COLO668 (cell line): ENCODE measurements around the gene ELF1.
"Not testable (repeated sequence)": the region's sequence is repeated elsewhere in the genome, so short reads cannot be mapped to it uniquely, and the experiment has no call there.

ENCODE experiments used
- DNase-seq: peaks from one replicate; lab custom pipeline; 2025; ENCODE audit not compliant: unreplicated experiment; lab: John Stamatoyannopoulos, UW

ELF1 gene

DNA sequence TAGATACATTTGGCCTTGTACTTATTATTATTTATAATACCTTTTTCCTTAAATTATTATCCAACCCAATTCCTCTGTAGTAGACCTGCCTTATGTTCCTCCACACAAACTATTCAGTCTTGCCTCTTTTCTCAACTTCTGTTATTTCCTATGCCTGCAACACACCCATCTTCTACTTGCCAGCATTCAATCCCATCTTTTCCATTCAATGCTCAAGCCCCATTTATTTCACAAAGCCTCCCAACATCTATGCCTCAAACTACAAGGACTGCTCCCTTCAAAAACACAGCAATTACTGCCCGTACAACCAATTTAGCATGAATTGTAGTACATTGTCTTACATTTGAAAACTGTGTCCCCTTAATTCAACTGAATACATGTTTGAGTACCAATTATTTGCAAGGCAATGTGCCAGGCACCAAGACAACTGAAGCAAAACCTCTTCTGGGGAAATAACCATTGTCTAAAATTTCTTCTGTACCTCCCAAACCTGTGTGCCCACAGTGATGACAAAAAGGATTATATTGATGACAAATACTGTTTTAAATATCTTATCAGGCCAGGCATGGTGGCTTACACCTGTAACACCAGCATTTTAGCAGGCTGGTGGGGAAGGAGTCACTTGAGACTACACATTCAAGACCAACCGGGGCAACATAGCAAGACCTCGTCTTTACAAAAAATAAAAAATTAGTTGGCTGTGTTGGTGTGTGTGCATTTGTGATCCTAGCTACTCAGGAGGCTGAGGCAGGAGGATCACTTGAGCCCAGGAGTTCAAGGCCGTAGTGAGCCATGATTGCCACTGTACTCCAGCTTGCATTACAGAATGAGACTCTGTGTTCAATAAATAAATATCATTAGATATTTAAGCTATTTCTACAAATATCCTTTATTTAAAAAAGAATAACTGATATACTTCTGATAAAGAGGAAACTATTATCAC is 35.1 kb downstream of the ELF1 start:
- no peak for DNase-seq

DNA sequence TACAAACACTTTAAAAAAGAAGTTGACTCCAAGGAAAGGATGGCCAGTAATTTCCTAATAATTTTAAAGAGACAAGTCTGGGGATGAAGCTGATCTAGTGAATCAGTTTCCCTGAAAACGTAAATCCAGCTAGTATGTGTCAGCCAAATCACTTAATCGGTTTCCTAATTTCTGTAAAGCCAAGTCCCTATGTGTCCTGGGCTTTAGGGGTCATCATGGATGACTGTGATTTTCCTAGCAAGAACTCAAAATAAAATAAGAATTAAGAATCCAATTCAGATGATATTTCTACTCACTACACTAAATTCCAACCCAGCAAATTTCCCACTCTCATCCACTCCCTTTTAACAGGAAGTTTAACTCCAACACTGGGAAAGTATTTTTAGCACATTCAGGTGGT is 35.9 kb downstream of the ELF1 start:
- DNase-seq: no peak

DNA sequence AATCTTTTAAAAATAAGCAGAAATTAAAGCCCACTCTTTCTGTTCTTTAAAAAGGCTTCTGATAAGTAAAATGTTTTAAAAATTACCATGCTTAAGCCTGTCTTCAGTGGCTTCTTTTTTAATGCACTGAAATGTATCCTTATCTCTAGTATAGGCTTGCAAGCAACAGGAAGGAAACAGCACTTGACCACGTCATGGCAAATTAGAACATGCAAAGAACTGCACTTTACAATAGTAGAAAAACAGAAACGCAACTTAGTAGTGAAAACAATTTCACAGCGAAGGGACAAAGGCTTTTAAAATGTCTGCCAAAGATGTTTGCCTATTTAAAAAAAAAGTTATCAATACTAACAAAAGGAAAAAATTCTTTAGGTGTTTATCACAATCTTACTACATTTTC is 36.3 kb downstream of the ELF1 start:
- no peak for DNase-seq

DNA sequence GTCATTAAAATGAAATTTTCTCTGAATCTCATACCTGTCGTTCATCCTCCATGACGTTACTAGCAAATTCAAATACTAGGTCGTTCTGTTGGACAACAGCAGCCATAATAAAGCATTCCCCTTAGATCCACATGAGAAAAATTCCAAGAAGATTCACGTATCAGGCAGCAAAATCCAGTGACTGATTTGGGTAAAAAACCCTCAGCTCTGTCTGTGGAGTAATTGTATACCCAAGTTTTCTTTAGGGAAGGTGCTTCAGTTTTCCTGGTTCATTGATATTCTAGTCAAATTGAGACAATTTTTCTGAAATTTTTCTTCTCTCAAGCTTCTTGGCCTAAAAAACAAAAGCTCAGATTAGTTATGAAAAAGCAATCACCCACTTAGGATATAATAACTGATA is 37.2 kb downstream of the ELF1 start:
- DNase-seq: no peak

DNA sequence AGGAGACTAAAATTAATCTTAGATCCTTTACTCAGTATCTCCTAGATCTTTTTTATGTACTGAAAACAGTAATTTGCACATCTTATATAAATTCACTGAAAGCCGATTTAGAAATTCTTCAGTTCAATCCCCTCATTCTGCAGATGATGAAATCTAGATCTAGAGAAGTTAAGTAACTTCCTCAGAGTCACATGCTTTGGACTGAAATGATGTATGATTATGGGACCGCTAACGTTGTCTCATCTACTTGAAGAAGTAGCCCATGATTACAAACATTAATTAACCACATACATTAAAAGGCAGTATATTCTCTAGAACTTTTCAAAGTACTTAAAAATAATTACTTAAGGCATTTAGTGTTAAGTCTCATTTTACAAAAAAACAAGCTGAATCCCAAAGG is 37.8 kb downstream of the ELF1 start:
- DNase-seq: no peak

DNA sequence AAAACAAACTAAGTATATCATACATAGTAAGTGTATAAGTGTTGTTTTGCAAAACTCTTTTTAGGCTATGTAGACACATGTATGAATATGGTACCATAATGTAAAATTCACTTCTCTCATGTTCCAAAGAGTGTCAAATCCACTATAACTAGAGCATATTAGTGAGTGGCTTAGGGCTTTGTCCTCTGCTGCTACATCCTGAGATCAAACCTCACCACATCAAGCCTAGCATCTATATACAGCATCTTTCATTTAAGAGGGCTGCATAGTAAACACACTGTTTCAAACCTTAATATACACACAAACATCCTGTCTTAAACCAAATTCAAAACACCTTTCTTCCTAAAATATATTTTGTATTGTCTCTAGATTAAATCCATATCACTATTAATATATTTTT is 38.7 kb downstream of the ELF1 start:
- DNase-seq: no peak

DNA sequence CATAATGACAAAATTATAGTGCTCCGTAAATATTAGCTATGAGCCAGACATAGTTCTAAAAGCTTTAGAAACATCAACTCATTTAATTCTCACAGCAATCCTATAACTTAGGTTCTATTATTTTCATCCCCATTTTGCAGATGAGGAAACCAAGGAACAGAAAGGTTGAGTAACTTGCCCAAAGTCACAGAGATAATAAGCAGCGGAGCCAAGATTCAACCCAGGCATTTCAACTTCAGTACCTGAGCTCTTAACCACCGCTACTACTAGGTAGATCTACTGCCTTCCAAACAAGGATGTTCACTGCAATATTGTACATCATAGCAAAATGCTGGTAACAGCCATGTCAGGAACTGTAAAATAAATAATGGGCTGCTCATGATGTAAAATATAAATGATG is 39.9 kb downstream of the ELF1 start:
- no peak for DNase-seq

DNA sequence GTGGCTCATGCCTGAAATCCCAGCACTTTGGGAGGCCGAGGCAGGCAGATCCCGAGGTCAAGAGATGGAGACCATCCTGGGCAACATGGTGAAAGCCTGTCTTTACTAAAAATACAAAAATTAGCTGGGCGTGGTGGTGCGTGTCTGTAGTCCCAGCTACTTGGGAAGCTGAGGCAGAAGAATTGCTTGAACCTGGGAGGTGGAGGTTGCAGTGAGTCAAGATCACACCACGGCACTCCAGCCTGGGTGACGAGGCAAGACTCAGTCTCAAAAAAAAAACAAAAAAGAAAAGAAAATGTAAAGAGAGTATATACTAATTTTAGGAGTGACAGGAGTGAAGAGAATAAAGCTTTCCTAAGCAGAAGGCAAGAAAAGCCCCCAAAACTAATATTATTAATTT is 41.0 kb downstream of the ELF1 start:
- DNase-seq: not testable (repeated sequence)

DNA sequence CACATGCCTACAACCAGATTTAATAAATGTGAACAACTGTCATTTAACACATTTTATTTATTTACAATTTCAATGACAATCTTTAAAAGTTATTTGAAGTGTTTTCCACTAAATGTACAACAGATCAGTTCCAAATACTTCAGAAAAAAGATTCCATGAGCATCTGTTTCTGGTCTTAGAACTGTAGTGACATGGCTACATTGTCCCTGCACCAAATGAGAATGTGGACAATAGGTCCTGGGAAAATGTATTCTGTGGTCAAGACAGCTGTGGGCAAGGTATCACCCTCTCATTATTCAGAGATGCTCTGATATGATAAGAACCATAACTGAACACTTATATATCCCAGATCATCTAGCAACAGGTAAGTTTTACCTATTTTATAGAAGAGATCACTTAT is 43.7 kb downstream of the ELF1 start:
- DNase-seq: no peak

DNA sequence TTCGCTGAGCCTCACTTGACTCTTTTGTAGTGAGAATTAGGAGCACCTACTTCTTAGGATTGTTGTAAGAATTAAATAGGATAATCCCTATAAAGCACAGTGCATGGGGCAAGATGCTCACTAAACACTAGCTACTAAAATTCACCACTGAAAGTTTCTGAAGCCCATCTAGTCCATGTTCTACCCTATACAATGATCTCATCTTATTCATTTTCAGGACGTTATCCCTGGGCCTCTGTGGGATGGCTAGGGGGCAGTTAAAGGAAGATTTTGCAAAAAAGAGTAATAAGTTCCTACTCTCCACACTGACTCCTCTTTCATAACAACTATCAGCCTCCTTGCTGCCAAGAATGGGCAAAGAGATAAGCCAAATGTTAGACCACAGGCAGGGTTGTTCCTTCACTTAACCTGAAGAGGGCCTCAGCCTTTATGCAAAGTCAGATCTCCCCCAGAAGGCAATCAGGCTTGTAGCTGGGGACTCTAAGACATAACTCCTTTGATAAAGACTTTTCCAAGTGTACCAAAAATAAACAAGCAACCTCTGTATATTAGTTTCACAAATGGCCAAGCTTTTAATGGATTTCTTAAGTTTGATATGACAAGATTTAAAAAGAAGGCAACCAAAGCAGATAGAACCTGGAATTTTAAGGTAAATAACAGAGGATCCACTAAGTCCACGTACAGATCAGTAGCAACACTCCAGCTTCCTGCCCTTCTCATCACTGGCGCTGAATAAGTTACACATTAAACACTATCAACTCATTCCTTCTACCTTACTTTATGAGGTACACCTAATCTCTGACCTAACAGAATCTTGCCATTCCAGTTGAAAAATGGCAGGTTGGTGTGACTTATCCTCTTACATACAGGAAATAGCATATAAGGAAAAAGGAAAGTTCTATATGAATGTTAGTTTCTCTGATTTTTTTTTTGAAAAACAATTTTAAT is 44.4 kb downstream of the ELF1 start:
- no peak for DNase-seq

DNA sequence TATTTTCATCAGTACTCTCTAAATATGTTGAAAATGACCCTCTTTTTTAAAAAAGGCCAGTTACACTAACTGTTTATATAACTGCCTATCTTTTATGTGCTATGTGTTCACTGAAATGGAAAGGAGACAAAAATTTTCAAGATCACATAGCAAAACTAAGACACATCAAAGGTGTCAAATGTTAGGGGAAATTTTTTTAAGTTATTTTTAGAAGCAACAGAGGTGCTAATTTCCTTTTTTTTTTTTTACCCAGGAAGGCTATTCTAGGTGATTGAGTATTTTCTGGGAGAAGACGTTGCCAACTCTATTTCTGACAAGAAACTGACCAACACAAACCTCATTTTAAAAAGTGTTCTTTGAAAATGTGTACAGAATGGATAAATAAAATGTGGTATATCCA is 45.7 kb downstream of the ELF1 start:
- DNase-seq: no peak

DNA sequence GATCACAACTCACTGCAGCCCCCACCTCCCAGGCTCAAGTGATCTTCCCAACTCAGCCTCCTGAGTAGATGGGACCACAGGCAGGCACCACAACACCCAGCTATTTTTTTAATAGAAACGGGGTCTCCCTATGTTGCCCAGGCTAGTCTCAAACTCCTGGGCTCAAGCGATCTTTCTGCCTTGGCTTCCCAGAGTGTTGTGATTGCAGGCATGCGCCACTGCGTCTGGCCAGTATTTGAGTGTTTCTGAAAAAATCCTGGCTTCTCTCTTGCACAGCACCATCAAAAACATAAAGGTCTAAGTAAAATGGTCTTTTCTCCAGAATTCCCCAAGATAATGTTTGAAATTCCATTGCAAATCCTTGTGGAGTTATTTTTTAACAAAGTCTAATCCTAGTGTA is 47.8 kb downstream of the ELF1 start:
- DNase-seq: no peak

DNA sequence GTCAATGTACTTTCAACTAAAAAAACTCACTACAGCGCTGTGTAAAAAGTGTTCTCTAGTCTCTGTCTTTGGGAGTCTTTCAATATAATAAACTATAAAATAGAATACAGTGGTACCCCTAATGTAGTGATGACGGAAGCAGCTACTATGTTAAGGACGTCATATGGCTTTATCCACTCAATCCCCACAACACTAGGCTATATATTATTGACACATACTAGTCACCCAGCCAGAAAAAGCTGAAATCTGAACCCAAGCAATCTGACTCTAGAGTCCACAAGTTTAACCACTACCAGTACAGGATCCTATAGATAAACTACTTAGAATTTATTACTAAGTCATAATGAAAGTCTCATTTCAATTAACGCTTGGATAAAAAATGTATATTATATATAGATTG is 48.3 kb downstream of the ELF1 start:
- no peak for DNase-seq

DNA sequence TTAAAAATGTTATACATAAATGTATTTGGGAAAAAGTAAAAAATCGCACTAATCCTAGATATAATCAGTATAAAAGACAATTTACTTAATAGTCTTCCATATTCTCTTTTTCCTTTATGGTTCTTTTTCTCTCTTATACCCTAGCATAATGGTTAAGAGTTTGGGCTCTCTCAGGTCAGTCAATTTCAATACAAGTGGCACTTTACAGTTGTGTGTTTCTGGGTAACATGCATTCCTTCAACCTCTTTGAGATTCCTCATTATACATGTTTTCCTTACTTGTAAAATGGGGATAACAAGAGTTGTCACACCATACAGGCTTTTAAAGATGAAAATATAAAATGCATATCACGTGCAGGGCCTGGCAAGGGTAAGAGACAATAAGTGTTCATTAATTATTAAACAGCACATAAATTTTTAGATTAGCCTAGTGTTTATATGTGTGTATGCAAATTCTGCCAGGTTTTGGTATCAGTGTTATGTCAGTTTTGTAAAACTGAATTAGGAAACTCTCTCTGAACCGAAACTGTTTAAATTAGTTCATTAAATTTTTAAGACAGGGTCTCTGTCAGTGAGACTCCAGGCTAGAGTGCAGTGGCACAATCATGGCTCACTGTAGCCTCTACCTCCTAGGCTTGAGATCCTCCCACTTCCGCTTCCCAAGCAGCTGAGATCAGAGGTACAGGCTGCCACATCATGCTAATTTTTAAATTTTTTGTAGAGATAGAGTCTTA is 49.8 kb downstream of the ELF1 start:
- DNase-seq: no peak

DNA sequence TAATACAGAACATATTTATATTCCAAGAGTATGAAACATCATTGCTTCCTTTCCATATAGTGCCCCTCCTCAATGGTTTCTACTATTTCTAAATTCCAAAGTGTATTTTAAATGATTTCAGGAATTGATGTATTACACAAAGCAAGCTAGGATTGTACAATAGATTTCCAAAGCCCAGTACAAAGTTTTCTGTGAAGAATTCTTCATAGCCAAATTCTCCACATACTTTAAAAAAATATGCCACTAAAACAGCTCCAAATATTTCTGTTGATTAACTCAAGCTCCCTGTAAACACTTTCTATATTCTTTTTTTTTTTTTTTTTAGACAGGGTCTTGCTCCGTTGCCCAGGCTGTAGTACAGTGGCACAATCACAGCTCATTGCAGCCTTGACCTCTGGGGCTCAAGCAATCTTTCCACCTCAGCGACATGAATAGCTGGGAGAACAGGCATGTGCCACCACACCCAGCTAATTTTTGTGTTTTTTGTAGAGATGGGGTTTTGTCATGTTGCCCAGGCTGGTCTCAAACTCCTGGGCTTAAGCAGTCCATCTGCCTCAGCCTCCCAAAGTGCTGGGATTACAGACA is 50.6 kb downstream of the ELF1 start:
- DNase-seq: no peak

DNA sequence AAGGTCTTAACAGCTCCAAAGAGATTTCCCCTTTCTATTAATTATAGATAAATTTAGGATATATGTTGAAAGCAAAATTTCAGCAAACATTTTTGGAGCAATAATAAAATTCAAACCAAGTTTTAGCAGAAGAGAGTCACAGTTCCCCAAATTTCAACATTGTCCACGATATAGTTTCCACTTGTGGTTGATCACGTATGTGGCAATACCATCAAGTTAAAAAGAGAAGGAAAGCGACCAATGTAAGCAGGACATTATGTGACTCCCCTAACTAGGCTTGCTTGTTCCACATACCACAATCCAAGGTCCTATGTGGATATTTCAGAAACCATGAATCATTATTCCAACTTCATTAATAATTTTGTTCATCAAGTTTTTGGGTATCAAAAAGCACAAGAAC is 52.8 kb downstream of the ELF1 start:
- no peak for DNase-seq

DNA sequence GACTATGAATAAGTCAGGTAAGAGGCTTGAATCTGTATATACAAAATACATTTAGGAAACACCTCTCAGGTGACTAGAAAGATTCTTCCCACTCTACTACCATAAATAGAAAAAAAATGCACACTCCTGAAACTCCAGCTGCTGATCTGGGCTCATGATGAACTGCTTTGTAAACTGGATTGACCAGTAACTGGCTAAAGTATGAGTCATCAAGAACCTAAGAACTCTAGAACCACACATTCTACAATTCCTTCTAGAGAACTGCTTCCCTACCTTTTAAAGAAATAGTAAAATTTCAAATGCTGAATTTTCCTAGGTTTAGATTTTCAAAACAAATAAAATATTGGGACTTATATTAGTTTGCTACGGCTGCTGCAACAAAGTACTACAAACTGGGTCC is 55.2 kb downstream of the ELF1 start:
- DNase-seq: no peak

DNA sequence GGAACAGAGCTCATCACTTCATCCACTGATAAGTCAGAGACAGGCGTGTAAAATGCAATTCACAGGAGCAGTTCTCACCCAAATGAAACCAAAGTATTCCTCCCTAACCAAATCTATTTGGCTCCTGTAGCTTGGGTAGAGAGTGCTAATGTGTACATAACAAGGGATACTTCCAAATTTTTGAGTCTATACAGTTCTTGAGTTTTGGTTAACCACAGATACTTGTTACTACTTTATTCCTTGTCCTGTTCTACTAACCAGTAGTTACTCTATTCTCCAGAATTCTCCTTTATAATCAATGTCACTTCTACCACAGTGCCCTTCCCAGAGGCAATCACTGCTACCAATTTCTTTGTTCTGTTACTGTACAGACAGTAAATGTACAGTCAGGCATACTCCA is 57.3 kb downstream of the ELF1 start:
- no peak for DNase-seq

DNA sequence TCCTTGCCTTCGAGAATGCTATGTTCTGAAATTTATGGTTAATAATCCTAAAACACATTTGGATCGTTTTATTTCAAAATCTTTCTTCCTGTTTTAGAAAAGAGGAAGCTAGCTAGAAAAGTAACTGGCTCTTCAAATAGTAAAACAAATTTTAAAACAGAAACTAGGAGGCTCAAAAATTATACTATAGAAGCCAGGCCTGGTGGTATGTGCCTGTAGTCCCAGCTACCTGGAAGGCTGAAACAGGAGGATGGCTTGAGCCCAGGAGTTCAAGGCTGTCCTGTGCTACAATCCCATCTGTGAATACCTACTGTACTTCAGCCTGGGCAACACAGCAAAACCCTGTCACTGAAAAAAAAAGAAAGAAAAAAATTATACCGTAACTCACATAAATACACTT is 57.9 kb downstream of the ELF1 start:
- no peak for DNase-seq

DNA sequence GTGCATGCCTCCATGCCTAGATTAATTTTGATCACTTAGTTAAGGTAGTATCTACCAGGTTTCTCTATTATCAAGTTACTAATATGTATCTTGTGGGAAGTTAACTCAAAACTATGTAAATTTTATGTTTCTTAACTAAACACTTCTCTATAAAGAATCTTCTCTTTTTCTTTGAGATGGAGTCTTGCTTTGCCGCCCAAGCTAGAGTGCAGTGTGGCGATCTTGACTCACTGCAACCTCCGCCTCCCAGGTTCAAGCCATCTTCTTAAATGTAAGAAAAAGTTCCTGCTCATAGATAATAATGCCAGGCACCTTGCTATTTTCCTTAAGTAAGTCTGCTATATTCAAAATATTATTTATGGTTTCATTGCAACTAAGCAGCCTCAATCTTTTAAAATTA is 58.4 kb downstream of the ELF1 start:
- no peak for DNase-seq

DNA sequence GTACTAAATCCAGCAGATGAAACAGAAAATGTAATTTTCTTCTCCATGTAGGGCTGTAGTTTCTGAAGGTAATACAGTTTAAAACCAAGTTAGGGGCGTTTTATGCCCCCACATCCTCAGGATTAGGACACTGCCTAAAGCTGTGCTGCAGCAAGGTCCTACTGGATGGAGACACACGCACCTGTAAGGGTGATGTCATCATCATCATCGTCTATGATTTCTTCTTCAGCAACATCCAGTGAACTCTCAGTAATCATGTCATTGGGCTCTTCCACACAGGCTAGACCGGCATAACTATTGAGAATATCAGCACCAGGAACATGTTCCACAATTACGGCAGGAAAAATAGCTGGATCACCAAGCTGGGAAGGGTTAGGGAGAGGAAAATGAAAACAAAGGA is 60.5 kb downstream of the ELF1 start:
- DNase-seq: no peak
